Measurements from ENCODE around the gene APOOL.

The APOOL gene

GRCh38 chrX:85031505-85031904 lies 27.8 kb downstream of the APOOL start:
- H3K9me3 ChIP-seq (ENCODE audit: control insufficient read depth, insufficient read depth, low read depth, low read length): peaks cover 2% of the 10 kb centered on the region; the same call in 1 of the 2 replicates
- POLR2A ChIA-PET: no interaction called here

GRCh38 chrX:85037114-85037513 lies 33.4 kb downstream of the APOOL start:
- no peak for TF ChIP-seq ZNF19 (tag by site-specific recombination; IDR thresholded peaks at IDR 0.05; ENCODE audit: low read depth)
- no peak for TF ChIP-seq ZNF777 (tag by site-specific recombination; IDR thresholded peaks at IDR 0.05; ENCODE audit: borderline replicate concordance)
- no peak for TF ChIP-seq ZBTB7A (tag by site-specific recombination; IDR thresholded peaks at IDR 0.05; ENCODE audit: low read depth)
- TF ChIP-seq GLI4 (tag by site-specific recombination; IDR thresholded peaks at IDR 0.05): no peak
- TF ChIP-seq ZNF830 (tag by site-specific recombination; IDR thresholded peaks at IDR 0.05; ENCODE audit: low read depth): no peak
- TF ChIP-seq ZNF211 (tag by site-specific recombination; IDR thresholded peaks at IDR 0.05; ENCODE audit: low read depth): no peak
- TF ChIP-seq WT1 (tag by site-specific recombination; IDR thresholded peaks at IDR 0.05): no peak
- TF ChIP-seq ZNF133 (tag by site-specific recombination; IDR thresholded peaks at IDR 0.05): no peak
- TF ChIP-seq ZNF670 (tag by site-specific recombination; IDR thresholded peaks at IDR 0.05; ENCODE audit: low read depth): no peak
- Histone ChIP-seq H3K36me3 (ENCODE audit: control insufficient read depth in 2 of 2, insufficient read depth in 1 of 2, low read length in 2 of 2) (no peaks in the 10 kb centered on the region), H3K27ac (ENCODE audit: extremely low read depth, low read depth, low read length) (no peak overlapping the region), H3K4me3 (ENCODE audit: low read depth, low read length) (no peak overlapping the region), H3K9me3 (ENCODE audit: control insufficient read depth, insufficient read depth, low read depth, low read length) (peaks cover 9% of the 10 kb centered on the region), H3K4me1 (ENCODE audit: control insufficient read depth, insufficient read depth, low read length) (no peaks in the 10 kb centered on the region)
- POLR2A ChIA-PET: no interaction called here
- CTCF ChIA-PET: no interaction called here

More at GRCh38 chrX:85031505-85031904, 27.8 kb downstream of the APOOL start:
- TF ChIP-seq ZNF76 (tag by site-specific recombination; IDR thresholded peaks at IDR 0.05; ENCODE audit: borderline replicate concordance, low read depth) (no peak), HOXC10 (CRISPR knock-in tag; IDR thresholded peaks at IDR 0.05) (no peak), ZNF785 (tag by site-specific recombination; IDR thresholded peaks at IDR 0.05) (no peak), ZBTB17 (tag by site-specific recombination; IDR thresholded peaks at IDR 0.05) (no peak), ZNF792 (tag by site-specific recombination; IDR thresholded peaks at IDR 0.05) (no peak), ZNF202 (tag by site-specific recombination; IDR thresholded peaks at IDR 0.05; ENCODE audit: borderline replicate concordance) (no peak), GFI1B (tag by site-specific recombination; IDR thresholded peaks at IDR 0.05) (no peak), ZNF292 (tag by site-specific recombination; IDR thresholded peaks at IDR 0.05; ENCODE audit: borderline replicate concordance, low read depth) (no peak), ZNF138 (tag by site-specific recombination; IDR thresholded peaks at IDR 0.05; ENCODE audit: borderline replicate concordance) (no peak), YY2 (tag by site-specific recombination; IDR thresholded peaks at IDR 0.05) (no peak), ZNF660 (tag by site-specific recombination; IDR thresholded peaks at IDR 0.05) (no peak), ZNF701 (tag by site-specific recombination; IDR thresholded peaks at IDR 0.05) (no peak), ZNF16 (tag by site-specific recombination; IDR thresholded peaks at IDR 0.05; ENCODE audit: low read depth) (no peak), ZXDB (tag by site-specific recombination; IDR thresholded peaks at IDR 0.05) (no peak), ZNF350 (tag by site-specific recombination; IDR thresholded peaks at IDR 0.05) (no peak), ZNF24 (tag by site-specific recombination; IDR thresholded peaks at IDR 0.05) (no peak), SCRT1 (tag by site-specific recombination; IDR thresholded peaks at IDR 0.05; ENCODE audit: borderline replicate concordance) (no peak), ZNF174 (tag by site-specific recombination; IDR thresholded peaks at IDR 0.05) (no peak), ZNF518A (tag by site-specific recombination; conservative IDR thresholded peaks at IDR 0.05; ENCODE audit: low read depth) (no peak)
- Histone ChIP-seq H3K27ac (ENCODE audit: extremely low read depth, low read depth, low read length) (no peak overlapping the region), H3K4me1 (ENCODE audit: control insufficient read depth, insufficient read depth, low read length) (no peaks in the 10 kb centered on the region), H3K4me3 (ENCODE audit: low read depth, low read length) (no peak overlapping the region), H3K36me3 (ENCODE audit: control insufficient read depth in 2 of 2, insufficient read depth in 1 of 2, low read length in 2 of 2) (no peaks in the 10 kb centered on the region)
- CTCF ChIA-PET: interaction anchor here (0.7 to 0.9 kb wide), 2 partner anchors 54 to 113 kb away, joined by 3 read pairs; no protein-coding TSS in a partner anchor

Measured in HEK293 (cell line).